Measurements from ENCODE around the gene SLC25A47. TPM values are rescaled to one million over a fixed set of nuclear protein-coding genes. Genes with fewer than 3 reads are reported as not detected.

SLC25A47 gene
- polyA plus RNA-seq, 1 experiment: not detected

GRCh38 chr14:100362311-100362927, 39.3 kb downstream of the SLC25A47 start:
- Histone ChIP-seq H3K27me3 (ENCODE audit: control insufficient read depth, insufficient read depth, low read length) (no peaks in the 10 kb centered on the region), H3K4me3 (ENCODE audit: low read depth, low read length) (no peak overlapping the region), H3K36me3 (ENCODE audit: control insufficient read depth, insufficient read depth, low read length) (peaks cover 28% of the 10 kb centered on the region)
- ChIA-PET CTCF (interaction anchor here (0.7 to 2.3 kb wide), 2 partner anchors 23 to 59 kb away, joined by 3 to 7 read pairs; no protein-coding TSS in a partner anchor), POLR2A (no interaction called here)
- TF ChIP-seq CTCF (IDR thresholded peaks at IDR 0.05; ENCODE audit: insufficient read depth, low read depth, low read length): no peak
- DNase-seq (ENCODE audit: low read depth): no peak

- ChIA-PET POLR2A (no interaction called here), CTCF (interaction anchor here (0.7 to 2.3 kb wide), 2 partner anchors 22 to 60 kb away, joined by 3 to 7 read pairs; no protein-coding TSS in a partner anchor)
- H3K4me3 ChIP-seq (ENCODE audit: low read depth, low read length): no peak overlapping the region
Observed at GRCh38 chr14:100363053-100363452, 39.9 kb downstream of the SLC25A47 start.

GRCh38 chr14:100364403-100364802, 41.3 kb downstream of the SLC25A47 start:
- no peak for DNase-seq (ENCODE audit: low read depth)
- Histone ChIP-seq H3K4me3 (ENCODE audit: low read depth, low read length) (no peak overlapping the region), H3K27me3 (ENCODE audit: control insufficient read depth, insufficient read depth, low read length) (no peaks in the 10 kb centered on the region), H3K36me3 (ENCODE audit: control insufficient read depth, insufficient read depth, low read length) (peaks cover 35% of the 10 kb centered on the region)
- ChIA-PET CTCF (no interaction called here), POLR2A (interaction anchor here (0.5 kb wide), 1 partner anchor 203 kb away, joined by 5 read pairs; no protein-coding TSS in a partner anchor)
- TF ChIP-seq CTCF (IDR thresholded peaks at IDR 0.05; ENCODE audit: insufficient read depth, low read depth, low read length): no peak

More at GRCh38 chr14:100363053-100363452, 39.9 kb downstream of the SLC25A47 start:
- no peak for TF ChIP-seq CTCF (IDR thresholded peaks at IDR 0.05; ENCODE audit: insufficient read depth, low read depth, low read length)
- Histone ChIP-seq H3K36me3 (ENCODE audit: control insufficient read depth, insufficient read depth, low read length) (peaks cover 32% of the 10 kb centered on the region), H3K27me3 (ENCODE audit: control insufficient read depth, insufficient read depth, low read length) (no peaks in the 10 kb centered on the region)
- DNase-seq (ENCODE audit: low read depth): no peak

- CTCF ChIA-PET: interaction anchor here (0.8 to 1.2 kb wide), 3 partner anchors 15 to 1299 kb away, joined by 3 read pairs; no protein-coding TSS in a partner anchor
- H3K36me3 ChIP-seq (ENCODE audit: control insufficient read depth, insufficient read depth, low read length): peaks cover 29% of the 10 kb centered on the region
- no peak overlapping the region for H3K4me3 ChIP-seq (ENCODE audit: low read depth, low read length)
- no peak for TF ChIP-seq CTCF (IDR thresholded peaks at IDR 0.05; ENCODE audit: insufficient read depth, low read depth, low read length)
- H3K27me3 ChIP-seq (ENCODE audit: control insufficient read depth, insufficient read depth, low read length): no peaks in the 10 kb centered on the region
- POLR2A ChIA-PET: no interaction called here
- no peak for DNase-seq (ENCODE audit: low read depth)
Observed at GRCh38 chr14:100365741-100366140, 42.6 kb downstream of the SLC25A47 start.

- TF ChIP-seq CTCF (IDR thresholded peaks at IDR 0.05; ENCODE audit: insufficient read depth, low read depth, low read length): no peak
- Histone ChIP-seq H3K27me3 (ENCODE audit: control insufficient read depth, insufficient read depth, low read length) (no peaks in the 10 kb centered on the region), H3K36me3 (ENCODE audit: control insufficient read depth, insufficient read depth, low read length) (peaks cover 21% of the 10 kb centered on the region), H3K4me3 (ENCODE audit: low read depth, low read length) (no peak overlapping the region)
- DNase-seq (ENCODE audit: low read depth): no peak
- ChIA-PET CTCF (no interaction called here), POLR2A (no interaction called here)
Observed at GRCh38 chr14:100369019-100369418, 45.9 kb downstream of the SLC25A47 start.

All from BJ (cell line).